GM19023 (cell line): ENCODE data around the gene PPP1R13B.
A peak's percentile ranks its signal among the peaks of the same experiment; 100 is the strongest.

Source experiments
- ATAC-seq: cut with Tn5 transposase; IDR thresholded peaks from one replicate; pipeline ENCODE4 v1.9.1; 2021; ENCODE audit warnings: mild to moderate bottlenecking, moderate library complexity; ENCODE audit not compliant: unreplicated experiment

The PPP1R13B gene

DNA sequence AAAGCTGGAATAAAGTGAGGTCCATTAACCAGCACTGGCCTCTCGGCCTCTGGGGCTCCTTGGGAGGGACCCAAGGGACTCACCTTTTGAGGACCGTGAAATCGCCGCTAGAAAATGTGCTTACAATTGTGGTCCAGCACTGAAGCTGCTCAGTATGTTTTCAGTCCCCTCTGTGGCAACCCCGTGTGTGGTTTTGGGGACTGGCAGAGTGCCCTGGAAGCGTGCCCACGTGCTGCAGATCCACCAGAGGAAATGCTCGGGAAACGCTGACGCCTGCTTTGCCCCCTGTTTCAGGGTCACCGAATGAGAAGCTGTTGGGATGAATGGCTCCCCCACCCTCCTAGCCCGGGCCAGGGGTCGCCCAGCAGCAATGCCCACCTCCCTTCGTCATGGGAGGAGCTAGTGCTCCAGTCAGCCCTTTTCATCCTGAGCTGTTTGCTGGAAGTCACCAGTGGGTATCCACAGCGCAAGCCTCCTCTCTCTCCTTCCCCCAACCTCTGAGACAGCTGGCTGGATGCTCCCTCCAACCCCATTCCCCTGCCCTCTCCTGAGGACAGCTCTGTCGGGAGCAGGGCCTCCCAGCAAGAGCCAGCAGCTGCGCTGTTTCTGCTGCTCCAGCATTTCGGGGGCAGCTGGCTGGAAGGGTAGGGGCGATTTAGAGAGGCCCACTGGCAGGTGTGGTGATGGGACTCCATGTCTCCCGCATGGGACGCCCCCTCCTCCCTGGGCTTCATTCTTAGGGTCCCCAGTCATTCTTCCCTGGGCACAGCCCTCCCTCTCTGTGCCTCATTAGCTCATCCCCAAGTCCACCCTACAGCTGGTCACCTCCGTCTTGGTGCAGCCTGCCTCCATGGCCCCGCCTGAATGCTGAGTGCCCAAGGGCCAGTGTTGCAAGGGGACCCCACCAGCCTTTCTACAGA is 33.2 kb upstream of the PPP1R13B start:
- ATAC-seq, result no peak

DNA sequence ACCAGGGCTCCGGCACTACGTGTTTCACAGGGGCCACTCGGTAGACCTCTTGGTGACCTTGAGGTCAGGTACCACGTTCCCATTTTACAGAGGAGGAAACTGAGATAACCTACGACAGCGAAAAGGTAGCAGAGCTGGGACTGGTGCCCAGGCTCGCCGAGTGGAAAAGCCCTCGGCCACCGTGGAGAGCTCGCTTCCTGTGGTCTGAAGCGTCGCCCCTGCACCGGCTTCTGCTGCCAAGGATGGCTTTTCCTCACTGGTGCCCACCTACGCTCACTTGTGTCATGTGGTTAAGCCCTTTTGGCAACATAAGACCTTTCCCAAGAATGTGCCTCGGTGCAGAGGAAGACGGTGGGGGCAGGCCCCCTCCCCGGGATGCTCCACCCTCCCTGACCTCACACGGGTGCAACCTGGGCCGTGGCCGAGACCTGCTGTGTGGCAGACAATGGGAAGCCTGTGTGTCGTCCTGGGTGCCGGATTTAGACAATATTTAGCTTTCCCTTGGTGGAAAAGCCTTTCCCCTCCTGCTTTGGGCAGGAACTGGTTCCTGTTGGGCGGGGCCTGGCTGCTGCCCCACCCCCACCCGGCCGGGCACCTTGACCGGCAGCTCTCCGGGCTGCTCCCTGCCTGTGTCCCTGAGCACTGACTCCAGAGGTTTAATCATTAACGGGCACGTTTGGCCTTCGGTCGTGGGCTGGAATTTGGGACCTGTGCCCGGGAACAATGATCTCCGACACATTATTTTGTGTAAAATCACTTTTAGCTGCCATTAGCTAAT is 32.4 kb upstream of the PPP1R13B start:
- ATAC-seq, result no peak

DNA sequence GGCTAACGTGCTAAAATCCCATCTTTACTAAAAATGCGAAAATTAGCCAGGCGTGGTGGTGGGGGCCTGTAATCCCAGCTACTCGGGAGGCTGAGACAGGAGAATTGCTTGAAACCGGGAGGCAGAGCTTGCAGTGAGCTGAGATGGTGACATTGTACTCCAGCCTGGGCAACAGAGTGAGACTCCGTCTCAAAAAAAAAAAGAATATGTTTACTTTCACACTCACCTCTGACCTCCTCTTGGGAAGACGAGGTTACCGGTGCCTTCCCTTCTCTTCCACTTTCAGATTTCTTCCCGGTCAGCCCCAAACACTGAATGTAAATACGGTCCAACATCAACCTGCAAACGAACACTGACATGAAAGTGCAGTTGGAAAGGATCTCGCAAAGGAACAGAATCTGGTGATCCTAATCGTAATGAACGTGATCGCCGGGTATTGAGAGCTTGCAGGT is 31.8 kb upstream of the PPP1R13B start:
- no peak for ATAC-seq

DNA sequence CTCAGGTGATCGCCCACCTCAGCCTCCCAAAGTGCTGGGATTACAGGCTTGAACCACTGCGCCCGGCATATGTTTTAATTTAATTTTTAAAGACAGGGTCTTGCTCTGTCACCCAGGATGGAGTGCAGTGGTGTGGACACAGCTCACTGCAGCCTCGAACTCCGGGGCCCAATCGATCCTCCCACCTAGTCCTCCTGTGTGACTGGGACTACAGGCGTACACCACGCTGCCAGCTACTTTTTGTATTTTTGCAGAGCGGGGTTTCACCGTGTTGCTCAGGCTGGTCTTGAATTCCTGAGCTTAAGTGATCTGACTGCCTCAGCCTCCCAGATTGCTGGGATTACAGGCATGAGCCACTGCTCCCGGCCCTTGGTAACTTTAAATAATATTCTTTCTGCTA is 30.8 kb upstream of the PPP1R13B start:
- ATAC-seq, result no peak

DNA sequence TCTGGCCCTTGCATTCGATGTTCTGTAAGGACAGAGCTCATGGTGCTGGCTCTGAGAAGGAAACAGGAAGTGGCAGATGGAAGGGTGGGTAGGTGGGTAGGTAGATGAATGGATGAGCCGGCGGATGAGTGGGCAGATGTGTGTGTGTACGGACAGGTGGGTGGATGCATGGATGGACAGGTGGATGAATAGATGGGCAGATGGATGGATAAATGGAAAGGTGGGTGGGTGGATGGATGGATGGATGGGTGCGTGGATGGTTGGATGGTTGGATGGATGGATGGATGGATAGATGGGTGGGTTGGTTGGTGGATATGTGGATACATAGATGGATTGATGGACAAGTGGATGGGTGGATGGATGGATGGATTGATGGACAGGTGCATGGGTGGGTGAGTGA is 27.6 kb upstream of the PPP1R13B start:
- no peak for ATAC-seq

DNA sequence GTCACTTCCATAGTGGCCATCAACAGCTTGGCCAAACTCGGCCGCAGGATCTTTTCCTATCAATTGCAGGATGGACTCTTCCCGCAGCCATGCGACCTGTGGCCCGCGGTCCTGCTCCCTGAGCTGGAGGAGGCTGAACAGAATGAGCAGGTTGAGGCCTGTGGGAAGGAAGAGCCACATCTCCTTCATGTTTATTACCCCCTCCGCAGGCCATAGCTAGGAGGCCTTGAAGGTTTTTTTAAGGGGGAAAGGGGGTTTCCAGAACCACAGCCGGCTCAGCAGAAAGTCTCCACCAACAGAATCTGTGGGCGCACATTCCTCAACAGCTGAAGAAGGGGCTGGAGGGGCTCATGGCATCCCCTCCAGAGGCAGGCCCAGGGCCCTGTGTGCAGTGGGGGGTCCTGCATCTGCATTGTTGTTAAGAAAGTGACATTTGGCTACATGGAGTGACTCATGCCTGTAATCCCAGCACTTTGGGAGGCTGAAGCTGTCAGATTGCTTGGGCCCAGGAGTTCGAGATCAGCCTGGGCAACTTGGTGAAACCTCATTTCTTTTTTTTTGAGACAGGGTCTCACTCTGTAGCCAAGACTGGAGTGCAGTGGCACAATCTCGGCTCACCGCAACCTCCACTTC is 25.2 kb upstream of the PPP1R13B start:
- ATAC-seq, result no peak

DNA sequence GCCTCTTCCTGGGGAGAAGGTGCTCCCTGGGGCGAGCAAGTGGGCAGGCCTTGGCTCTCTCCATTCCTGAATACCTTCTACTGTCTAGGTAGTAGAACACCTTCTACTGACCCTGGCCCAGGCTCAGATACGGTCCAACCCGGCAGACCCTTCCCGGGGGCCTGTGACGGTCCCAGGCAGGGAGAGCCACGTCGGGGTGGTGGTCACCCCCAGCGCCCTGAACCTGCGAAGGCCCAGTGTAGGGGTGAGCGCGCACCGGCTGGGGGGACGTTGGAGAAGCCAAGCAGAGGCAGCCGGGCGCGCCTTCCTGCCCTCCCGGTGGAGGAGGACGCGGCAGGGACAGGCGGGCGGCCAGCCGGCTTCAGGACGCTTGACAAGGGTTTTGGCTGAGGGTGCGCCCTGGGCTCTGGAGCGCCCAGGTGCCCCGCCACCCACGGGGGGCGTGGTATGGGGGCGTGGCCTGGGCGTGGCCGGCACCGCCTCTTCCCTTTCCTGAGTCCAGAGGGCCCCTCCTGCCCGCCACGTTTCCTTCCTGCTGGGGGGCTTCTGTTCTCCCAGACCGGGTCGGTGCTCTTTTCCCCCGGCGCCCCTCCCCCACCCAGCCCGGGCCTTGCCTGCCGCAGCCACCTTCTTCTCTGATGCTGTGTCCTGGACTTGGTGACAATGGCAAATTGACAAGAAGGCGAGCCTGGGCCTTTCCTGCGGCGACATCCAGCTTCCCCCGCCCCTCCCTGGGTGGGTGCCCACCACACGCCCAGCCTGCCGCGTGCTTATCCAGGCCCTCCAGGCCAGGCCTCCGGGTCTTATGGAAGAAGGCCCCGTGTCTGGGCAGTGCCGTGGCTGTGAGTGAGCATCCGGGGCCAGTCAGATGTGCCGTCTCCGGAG is 24.5 kb upstream of the PPP1R13B start:
- ATAC-seq, result peak; percentile 85

DNA sequence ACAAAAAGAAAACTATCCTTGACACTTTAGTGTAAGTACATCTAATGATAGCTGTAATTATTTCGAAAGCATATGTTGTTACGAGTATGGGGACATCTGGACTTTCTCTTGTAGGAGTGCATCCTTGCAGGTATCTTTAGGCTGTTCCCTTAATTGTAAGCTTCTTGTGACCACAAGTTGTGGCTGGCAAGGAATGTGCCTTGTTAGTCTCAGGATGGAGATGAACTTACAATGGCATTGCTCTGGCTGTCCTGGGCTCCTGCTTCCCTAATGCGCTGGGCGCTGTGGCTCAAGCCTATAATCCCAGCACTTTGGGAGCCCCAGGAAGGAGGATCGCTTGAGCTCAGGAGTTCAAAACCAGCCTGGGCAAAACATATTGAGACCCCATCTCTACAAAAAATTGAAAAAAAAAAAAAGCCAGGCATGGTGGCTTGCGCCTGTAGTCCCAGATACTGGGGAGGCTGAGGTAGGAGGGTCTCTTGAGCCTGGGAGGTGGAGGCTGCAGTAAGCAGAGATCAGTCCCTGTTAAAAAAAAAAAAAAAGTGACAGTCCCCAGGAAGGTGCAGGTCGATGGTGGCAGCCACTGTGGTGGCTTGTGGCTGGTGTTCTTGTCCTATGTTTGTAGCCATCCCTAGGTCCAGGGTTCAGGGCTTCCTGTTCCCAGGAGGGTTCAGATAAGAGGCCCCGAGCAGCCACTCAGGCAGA is 23.7 kb upstream of the PPP1R13B start:
- ATAC-seq, result no peak

DNA sequence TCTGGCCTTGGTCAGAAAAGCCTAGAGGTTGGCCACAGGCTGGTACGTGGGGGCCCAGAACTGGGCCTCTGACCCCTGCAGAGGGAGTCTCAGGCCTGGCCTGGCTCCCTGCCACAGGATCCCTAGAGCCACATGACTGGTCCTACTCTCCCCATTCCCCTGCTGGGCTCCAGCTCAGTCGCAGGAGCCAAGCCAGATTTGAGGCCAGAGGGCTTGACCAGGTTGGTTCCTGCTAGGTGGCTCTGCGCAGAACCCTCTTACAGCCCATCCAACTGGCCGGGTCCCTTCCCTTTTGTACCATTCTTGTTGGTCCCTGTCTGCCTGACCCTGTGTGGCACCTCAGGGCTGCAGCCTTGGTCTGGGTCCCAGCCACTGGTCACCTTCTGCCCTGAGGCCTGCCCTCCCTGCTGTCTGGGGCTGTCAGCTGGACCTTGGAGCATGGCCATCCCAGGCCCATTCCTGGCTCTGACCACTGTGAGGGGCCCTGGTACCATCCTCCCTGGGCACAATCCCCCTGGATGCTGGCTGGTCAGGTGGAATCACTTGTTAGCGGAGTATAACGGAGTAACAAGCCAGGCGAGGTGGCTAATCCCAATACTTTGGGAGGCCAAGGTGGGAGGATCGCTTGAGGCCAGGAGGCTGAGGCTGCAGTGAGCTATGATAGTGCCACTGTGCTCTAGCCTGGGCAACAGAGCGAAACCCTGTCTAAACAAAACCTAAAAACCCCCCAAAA is 22.9 kb upstream of the PPP1R13B start:
- ATAC-seq, result no peak

DNA sequence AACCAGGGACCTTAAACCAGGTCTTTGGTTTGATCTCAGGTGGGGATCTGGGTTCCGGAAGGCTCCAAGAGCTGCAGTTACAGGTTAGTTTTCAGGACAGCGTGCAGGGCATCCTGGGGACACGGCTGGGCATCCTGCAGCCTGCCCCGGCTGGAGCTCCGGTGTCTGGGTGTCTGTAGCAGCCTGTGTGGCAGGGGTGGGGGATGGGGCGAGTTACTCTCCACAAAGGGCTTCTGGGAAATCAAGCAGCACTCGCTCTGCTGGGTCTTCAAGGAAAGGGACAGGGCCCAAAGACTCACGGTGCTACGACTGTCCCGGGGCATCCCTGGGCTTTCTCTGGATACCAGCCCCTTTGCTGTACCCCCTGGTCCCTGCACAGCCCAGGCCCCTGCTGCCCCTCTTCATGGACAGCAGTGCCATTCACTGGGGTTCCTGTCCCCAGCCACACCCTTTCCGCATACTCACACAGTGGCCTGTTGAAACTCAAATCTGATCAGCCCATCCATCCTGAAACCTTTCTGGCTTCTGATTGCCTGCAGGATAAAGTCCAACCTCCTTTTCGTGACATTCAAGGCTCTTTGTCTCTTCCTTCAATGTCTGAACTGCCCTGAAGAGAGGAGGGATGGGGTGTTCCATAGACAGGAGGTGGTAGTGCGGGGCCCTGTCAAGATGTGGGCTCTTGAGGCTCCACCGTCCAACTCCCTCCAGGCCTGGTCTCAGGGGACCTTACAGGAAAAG is 22.2 kb upstream of the PPP1R13B start:
- no peak for ATAC-seq

DNA sequence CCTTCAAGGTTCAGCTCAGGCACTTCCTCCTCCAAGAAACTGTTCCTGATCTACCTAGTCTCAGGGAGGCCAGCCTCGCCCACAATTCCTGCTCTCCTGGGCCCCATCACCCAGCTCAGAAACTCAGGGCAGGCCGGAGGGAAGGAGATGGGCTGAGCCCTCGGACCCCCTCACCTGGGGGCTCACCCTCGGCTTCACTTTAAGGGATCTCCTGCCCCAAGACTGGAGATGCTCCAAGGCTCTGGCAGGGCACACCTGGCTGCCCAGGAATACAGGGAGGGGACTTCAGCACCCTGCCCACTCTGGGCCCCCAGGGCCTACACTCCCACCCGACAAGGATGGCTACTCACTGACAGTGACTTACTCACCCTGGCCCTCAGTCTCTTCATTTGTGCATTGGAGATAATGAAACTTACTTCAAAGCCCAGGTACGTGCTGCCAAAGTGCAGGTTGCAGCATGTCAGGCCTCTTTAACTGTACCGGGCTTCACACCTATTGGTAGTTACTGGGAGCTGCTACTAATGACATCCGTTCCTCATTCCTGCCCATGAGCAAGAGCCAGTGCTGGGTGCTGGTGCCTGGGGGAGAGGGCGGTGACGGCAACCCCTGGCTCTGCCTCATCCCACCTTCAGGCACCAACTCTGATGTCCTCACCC is 21.0 kb upstream of the PPP1R13B start:
- ATAC-seq, result no peak

DNA sequence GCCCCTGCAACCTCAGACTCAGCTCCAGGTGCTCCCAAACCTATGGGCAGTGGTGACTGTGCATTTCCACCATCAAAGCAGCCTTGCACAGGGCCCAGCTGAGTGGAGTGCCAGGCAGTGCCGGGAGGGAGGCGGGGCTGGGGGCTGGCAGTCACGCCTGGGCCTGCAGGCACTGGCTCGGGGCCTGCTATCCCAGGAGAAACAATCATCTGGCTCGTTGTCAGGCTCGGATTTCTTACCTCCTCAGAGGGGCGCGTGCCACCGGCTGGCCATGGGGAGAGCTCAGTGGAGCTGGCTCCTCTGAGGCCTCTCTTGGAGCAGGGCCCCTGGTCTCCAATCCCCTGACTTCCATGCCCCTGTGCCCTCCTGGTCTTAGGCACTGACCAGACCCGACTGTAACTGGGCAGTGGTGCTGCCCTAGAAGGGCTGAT is 20.2 kb upstream of the PPP1R13B start:
- ATAC-seq, result no peak

DNA sequence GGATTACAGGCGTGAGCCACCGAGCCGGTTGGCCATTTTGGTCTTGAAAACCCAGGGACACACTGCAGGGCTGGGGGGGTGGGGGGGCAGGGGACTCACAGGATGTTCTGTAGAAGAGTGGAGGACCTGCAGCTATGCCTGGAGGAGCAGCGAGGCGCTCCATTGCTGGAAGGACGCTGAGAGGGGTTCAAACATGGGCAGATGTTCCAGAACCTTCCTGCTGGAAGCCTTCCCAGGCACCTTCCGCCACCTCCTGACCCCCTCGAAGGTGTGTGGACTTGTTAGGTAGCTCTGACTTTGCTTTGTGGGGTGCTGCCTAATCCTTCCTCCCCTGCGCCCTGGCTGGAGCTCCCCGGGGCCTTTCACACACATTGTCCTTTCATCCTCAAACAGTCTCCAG is 19.6 kb upstream of the PPP1R13B start:
- no peak for ATAC-seq

DNA sequence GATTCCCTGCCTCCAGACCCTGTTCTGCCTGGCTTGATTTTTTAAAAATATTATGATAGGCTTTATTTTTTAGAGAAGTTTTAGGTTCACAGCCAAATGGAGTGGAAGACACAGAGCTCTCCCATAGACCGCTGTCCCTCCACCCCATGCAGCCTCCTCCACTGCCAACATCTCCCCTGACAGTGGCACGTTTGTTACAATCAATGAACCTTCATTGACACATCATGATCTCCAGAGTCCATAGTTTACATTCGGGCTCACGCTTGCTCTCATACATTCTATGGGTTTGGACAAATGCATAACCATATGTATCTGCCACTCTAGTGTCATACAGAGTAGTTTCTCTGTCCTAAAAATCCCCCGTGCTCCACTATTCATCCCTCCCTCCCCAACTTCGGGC is 15.9 kb upstream of the PPP1R13B start:
- ATAC-seq, result no peak

DNA sequence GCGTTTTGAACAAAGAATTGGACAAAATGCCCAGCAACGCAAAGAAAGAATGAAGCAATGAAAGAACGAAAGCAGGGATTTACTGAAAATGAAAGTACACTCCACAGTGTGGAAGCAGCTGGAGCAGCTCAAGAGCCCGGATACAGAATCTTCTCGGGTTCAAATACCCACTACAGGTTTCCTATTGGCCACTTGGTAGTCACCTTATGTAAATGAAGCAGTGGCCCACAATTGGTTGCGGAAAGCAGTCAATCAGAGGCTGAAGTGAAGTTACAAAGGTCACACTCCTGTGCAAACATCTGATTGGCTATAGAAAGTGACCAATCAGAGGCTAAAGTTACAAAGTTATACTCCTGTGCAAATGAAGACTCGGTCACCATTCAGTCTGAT is 15.0 kb upstream of the PPP1R13B start:
- no peak for ATAC-seq

DNA sequence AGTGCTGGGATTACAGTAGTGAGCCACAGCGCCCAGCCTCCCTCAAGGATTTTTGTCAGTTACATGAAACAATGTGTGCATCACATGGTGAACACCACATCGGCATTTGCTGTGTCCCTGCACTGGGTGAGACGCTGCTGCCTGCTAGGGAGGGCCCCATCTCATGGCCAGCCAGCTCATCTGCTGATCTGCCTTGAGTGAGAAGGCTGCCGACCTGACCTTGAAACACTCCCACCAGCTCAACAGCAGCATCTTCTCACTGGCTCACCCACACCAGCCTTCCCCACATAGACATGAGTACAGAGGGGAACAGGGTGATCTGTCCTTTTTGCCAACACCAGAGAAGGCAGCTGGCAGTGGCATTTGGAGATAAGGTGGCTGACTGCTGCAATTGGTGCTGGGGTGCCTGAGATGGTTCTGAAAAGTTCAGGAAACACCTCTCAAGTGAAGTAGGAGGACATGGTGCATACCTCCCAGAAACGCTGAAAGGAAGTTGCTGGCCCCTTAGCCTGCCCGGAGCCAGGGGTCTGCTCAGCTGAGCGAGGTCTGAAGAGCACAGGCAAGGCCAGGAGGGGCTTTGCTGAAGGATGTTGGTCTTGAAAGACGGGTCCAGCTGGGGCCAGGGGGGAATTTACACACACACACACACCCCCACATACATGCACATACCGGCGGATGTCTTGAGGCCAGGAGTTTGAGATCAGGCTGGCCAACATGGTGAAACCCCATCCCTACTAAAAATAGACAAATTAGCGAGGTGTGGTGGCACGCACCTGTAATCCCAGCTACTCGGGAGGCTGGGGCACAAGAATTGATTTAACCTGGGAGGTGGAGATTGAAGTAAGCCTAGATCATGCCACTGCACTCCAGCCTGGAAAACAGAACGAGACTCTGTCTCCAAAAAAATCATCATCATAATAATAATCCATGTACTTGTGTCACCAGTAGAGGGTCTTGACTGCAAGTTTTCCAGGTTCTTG is 14.3 kb upstream of the PPP1R13B start:
- no peak for ATAC-seq
